T-helper 1 cell (primary cell): ENCODE data around the gene SELE.
A peak's percentile ranks its signal among the peaks of the same experiment; 100 is the strongest.
"Not testable (repeated sequence)": the region's sequence is repeated elsewhere in the genome, so short reads cannot be mapped to it uniquely, and the experiment has no call there.

ENCODE experiments used
- DNase-seq, 5 donors: peaks; one replicate each; pipeline ENCODE4 v3.0.0-alpha.2; 2012 to 2020

The SELE gene

GRCh38 chr1:169722779-169723178, 11.1 kb downstream of the SELE start:
- no peak for DNase-seq

DNA sequence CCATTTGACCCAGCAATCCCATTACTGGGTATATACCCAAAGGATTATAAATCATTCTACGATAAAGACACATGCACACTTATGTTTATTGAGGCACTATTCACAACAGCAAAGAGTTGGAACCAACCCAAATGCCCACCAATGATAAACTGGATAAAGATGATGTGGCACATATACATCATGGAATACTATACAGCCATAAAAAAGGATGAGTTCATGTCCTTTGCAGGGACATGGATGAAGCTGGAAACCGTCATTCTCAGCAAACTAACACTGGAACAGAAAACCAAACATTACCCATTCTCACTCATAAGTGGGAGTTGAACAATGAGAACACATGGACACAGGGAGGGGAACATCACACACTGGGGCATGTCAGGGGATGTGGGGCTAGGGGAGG, 18.8 kb downstream of the SELE start:
- DNase-seq: not testable (repeated sequence)

- not testable (repeated sequence) for DNase-seq
These were observed 20.8 kb downstream of the SELE start for GRCh38 chr1:169713090-169713489.

DNA sequence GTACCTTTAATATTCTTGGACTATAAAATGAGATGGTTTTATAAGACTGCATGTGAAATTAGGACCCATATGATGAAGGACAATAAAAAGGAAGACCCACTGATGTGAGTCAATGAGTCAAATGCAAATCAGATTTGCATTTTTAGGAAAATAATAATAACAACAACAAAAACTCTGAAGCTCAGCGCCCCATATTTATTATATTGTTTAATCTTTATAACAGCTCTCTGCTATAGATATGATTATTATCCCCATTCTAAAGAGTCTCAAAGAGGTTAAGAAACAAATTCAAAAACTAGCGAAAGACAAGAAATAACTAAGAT, 21.6 kb downstream of the SELE start:
- DNase-seq: no peak

- peak; percentile 23 to 87 (median 58) for DNase-seq
These were observed 22.2 kb downstream of the SELE start, which contains the start of gene SELL for GRCh38 chr1:169711469-169712308. TSS of gene SELL (minus strand) at chr1:169711620. CDS start at chr1:169711498, 122 bp downstream.

- peak in 1 of 5 donors; percentile 60 for DNase-seq
These were observed 25.2 kb downstream of the SELE start for GRCh38 chr1:169708647-169709046.

DNA sequence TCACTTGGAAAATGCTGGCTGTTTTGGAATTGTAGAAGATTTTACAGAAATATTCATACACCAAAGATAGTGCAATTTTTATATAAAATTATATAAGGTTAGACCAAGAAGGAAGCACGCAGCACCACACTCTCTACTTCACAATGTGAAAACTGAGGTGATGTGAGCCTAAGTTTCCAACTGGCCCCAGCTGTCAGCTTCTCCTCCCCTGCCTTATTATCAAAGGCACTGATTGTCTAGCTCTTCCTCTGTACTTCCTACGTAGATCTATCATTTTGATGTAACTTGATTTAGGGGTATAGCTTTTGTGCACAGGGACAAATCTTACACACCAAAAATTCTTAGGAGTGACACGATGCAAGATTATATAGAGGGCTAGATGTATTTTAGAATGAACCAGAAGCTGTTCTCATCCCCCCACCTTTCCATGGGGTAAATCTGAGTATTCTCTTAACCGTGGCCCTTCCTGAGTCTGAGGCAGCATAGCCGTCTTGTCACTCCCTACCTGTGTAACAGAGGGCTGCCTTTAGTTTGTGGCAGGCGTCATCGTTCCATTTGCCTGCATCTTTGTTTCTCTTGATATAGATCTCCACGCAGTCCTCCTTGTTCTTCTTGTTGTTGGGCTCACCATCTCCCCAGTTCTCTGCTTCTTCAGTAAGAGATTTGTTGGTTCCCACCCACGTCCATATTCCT, 25.8 kb downstream of the SELE start:
- DNase-seq: peak in 1 of 5 donors; percentile 56

- DNase-seq: no peak
These were observed 29.1 kb downstream of the SELE start for GRCh38 chr1:169704797-169705196.

GRCh38 chr1:169701261-169702005, 32.4 kb downstream of the SELE start:
- DNase-seq: no peak

DNA sequence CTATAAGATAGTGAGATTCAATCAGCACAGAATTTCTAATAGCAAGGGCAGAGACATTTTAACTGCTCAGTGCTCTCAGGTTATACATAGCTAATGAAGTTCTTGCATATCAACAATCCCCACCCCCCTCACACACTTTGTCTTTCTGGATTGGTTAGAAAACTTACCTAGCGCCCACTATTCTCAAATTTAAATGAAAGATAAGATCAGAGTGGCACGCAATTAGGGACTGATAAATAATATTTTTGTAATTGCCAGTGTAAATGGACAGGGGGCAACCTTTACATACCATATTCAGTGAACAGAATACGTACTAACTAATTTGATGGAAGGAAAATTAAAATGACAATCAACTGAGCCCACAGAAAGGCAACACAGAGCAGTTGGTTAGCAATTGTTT, 34.2 kb downstream of the SELE start:
- no peak for DNase-seq

DNA sequence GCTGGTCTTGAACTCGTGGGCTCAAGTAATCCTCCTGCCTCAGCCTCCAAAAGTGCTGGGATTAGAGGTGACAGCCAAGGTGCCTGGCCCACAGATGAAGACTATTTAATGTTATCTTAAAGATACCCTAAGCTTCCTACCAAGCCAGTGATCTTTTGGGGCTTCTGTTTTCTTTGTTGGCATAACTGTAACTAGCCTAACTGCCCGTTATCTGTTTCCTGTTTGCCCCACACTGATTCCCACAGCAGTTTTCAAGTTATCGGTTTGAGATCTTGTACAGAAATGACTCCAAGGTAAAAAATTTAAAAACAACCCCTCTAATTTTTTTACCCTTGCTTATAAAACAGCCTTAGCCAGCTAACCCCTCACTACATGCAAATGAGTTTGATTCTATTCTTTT, 34.9 kb downstream of the SELE start:
- DNase-seq: peak in 1 of 5 donors; percentile 85

DNA sequence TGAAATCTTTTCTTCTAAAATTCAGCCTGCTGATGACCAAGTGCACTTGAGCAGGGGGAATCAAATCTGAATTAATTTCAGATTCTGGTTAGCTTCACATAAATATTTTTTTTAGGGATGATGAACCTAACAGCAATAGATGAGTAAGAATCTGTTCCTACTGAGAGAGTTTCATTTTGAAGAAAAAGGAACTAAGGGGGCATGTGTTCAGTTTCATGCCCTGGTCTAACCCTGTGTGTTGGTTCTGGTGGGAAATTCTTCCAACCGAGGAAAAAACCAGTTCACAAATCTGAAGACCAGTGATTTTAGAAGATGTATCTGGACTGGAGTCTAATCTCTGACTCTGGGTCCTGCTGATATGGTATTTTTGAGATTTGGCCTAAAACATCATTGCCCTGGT, 36.1 kb downstream of the SELE start:
- DNase-seq: peak in 1 of 5 donors; percentile 44

- peak in 1 of 5 donors; percentile 42 for DNase-seq
These were observed 37.4 kb downstream of the SELE start for GRCh38 chr1:169696273-169697100.

- DNase-seq: peak in 4 of 5 donors; percentile 12 to 89 (median 30)
These were observed 39.4 kb downstream of the SELE start for GRCh38 chr1:169694304-169695075.

- DNase-seq: peak in 3 of 5 donors; percentile 13 to 94 (median 30)
These were observed 41.0 kb downstream of the SELE start for GRCh38 chr1:169692756-169693460.

- no peak for DNase-seq
These were observed 43.4 kb downstream of the SELE start for GRCh38 chr1:169690489-169690888.

DNA sequence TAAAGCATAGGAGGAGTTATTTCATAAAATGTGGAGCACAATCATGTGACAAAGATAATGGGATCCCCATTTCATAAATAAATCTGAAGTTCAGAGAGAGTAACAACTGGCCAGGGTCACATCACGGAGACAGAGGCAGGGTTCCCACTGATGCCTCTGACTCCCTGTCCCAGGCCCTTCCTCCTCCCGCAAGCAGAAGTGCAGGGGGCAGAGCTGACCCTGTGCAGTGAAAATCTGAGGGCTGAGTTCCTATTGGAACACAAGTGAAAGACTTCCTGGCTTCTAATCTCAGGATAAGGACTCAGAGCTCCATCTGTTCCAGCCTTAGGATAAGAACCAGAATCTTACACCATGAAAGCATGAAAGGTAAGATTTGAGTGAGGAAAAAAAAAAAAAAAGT, 44.5 kb downstream of the SELE start:
- DNase-seq: no peak

DNA sequence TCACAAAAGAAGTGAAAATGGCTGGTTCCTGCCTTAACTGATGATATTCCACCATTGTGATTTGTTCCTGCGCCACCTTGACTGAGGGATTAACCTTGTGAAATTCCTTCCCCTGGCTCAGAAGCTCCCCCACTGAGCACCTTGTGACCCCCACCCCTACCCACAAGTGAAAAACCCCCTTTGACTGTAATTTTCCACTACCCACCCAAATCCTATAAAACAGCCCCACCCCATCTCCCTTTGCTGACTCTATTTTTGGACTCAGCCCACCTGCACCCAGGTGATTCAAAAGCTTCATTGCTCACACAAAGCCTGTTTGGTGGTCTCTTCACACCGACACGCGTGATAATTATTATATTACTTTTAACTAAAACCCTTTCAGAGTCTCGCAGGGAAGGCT, 45.5 kb downstream of the SELE start:
- DNase-seq: not testable (repeated sequence)

DNA sequence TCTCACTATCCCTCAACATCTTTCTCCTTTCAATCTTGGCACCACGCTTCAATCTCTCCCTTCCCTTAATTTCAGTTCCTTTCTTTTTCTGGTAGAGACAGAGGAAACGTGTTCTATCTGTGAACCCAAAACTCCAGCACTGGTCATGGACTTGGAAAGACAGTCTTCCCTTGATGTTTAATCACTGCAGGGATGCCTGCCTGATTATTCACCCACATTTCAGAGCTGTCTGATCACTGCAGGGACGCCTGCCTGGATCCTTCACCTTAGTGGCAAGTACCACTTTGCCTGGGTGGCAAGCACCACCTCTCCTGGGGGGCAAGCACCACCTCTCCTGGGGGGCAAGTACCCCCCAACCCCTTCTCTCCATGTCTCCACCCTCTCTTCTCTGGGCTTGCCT, 50.2 kb downstream of the SELE start:
- no peak for DNase-seq

DNA sequence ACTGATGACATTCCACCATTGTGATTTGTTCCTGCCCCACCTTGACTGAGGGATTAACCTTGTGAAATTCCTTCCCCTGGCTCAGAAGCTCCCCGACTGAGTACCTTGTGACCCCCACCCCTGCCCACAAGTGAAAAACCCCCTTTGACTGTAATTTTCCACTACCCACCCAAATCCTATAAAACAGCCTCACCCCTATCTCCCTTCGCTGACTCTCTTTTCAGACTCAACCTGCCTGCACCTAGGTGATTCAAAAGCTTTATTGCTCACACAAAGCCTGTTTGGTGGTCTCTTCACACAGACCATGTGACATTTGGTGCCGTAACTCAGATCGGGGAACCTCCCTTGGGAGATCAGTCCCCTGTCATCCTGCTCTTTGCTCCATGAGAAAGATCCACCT, 50.7 kb downstream of the SELE start:
- not testable (repeated sequence) for DNase-seq

DNA sequence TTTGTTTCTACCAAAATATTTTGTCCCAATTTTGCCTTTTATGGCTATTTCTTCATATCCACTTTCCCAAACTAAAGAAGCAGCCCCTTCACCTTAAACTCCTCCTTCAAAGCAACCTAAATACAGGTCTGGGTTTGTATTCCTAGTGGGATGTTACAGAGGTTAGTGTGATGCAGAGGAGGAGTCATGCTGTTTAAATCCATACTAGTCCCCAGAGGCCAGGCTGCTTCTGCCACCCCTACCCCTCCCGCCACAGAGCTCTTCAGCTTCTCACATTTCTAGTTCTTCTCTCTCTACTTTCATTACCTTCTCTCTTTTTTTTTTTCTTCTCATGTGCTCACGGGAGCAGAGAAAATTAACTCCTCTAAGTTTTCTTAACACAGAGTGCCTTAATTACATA, 51.8 kb downstream of the SELE start:
- DNase-seq: no peak
